CD4-positive, alpha-beta T cell treated with Interleukin-21 for 1 hour (primary cell): ENCODE data around the gene GNAT3.

Experiments used
- DNase-seq: peaks from one replicate; pipeline ENCODE4 v3.0.0-alpha.2; 2020

GNAT3 gene

GRCh38 chr7:80415114-80415513 is 96.8 kb downstream of the GNAT3 start:
- no peak for DNase-seq

- DNase-seq = no peak
Observed at GRCh38 chr7:80414331-80414730, 97.5 kb downstream of the GNAT3 start.

- DNase-seq = no peak
Observed at GRCh38 chr7:80413383-80413945, 98.4 kb downstream of the GNAT3 start.

GRCh38 chr7:80412842-80413241 is 99.0 kb downstream of the GNAT3 start:
- no peak for DNase-seq

- no peak for DNase-seq
Observed at GRCh38 chr7:80411621-80412020, 100.2 kb downstream of the GNAT3 start.

GRCh38 chr7:80410081-80410480 is 101.8 kb downstream of the GNAT3 start:
- no peak for DNase-seq
